GM23248 (cell line): ENCODE results near the gene CSH2. TPM values are rescaled to one million over a fixed set of nuclear protein-coding genes. Genes with fewer than 3 reads are reported as not detected.
A peak's percentile ranks its signal among the peaks of the same experiment; 100 is the strongest.

Experiments used
- DNase-seq: peaks from one replicate; pipeline ENCODE4 v3.0.0-alpha.2; 2015
- H2AFZ ChIP-seq: fragments of 200-600 bp; sonication (generic); 2 replicates; pipeline ENCODE4 v1.6.1; 2016; ENCODE audit warnings: antibody characterized with exemption
- H3F3A ChIP-seq: fragments of 200-600 bp; sonication (generic); 2 replicates; pipeline ENCODE4 v1.6.1; 2016; ENCODE audit warnings: mild to moderate bottlenecking, antibody characterized with exemption, mixed run types; ENCODE audit not compliant: insufficient read depth
- H3K27ac ChIP-seq: fragments of 200-600 bp; sonication (generic); 2 replicates; pipeline ENCODE4 v1.5.1; 2016; ENCODE audit warnings: mild to moderate bottlenecking
- H3K27me3 ChIP-seq: fragments of 200-600 bp; sonication (generic); replicated peaks from 2 replicates; pipeline ENCODE4 v1.6.1; 2016; ENCODE audit warnings: mild to moderate bottlenecking; ENCODE audit not compliant: insufficient read depth
- H3K36me3 ChIP-seq: fragments of 200-600 bp; sonication (generic); 2 replicates; pipeline ENCODE4 v1.6.1; 2016; ENCODE audit warnings: low read depth, mild to moderate bottlenecking
- H3K4me1 ChIP-seq: fragments of 200-600 bp; sonication (generic); 2 replicates; pipeline ENCODE4 v1.6.1; 2016; ENCODE audit warnings: mild to moderate bottlenecking; ENCODE audit not compliant: insufficient read depth
- H3K4me2 ChIP-seq: fragments of 200-600 bp; sonication (generic); one replicate; pipeline ENCODE4 v1.6.1; 2016; ENCODE audit warnings: mild to moderate bottlenecking; ENCODE audit not compliant: unreplicated experiment
- H3K4me3 ChIP-seq: fragments of 200-600 bp; sonication (generic); 2 replicates; pipeline ENCODE4 v1.5.1; 2016; ENCODE audit warnings: mild to moderate bottlenecking
- H3K79me2 ChIP-seq: fragments of 200-600 bp; sonication (generic); 2 replicates; pipeline ENCODE4 v1.6.1; 2016; ENCODE audit warnings: mild to moderate bottlenecking; ENCODE audit not compliant: insufficient read depth
- H3K9ac ChIP-seq: fragments of 200-600 bp; sonication (generic); 2 replicates; pipeline ENCODE4 v1.6.1; 2016; ENCODE audit warnings: mild to moderate bottlenecking
- H3K9me2 ChIP-seq: fragments of 200-600 bp; sonication (generic); 2 replicates; pipeline ENCODE4 v1.6.1; 2016; ENCODE audit warnings: mixed run types, mild to moderate bottlenecking, moderate library complexity; ENCODE audit not compliant: insufficient read depth
- H3K9me3 ChIP-seq: fragments of 200-600 bp; sonication (generic); one replicate; pipeline ENCODE4 v1.6.1; 2017; ENCODE audit warnings: low read depth
- H4K20me1 ChIP-seq: fragments of 200-600 bp; sonication (generic); 2 replicates; pipeline ENCODE4 v1.6.0; 2016; ENCODE audit not compliant: insufficient read depth
- EZH2 ChIP-seq: fragments of 200-600 bp; sonication (generic); IDR thresholded peaks from 2 replicates; pipeline ENCODE4 v1.6.1; 2018; ENCODE audit warnings: antibody characterized with exemption, mild to moderate bottlenecking; ENCODE audit not compliant: insufficient read depth, poor library complexity, severe bottlenecking
- EZH2phosphoT487 ChIP-seq: fragments of 200-600 bp; sonication (generic); IDR thresholded peaks from 2 replicates; pipeline ENCODE4 v1.6.1; 2018; ENCODE audit warnings: antibody characterized with exemption, moderate library complexity, mild to moderate bottlenecking, low read depth; ENCODE audit not compliant: insufficient read depth
- WGBS, 2 experiments: methylation state at CpG; one replicate each; pipeline ENCODE4 v1.1.6; 2015 to 2017; ENCODE audit warnings: low lambda C conversion rate in 2 of 2, low coverage in 1 of 2; ENCODE audit errors: missing lambda C conversion rate in 2 of 2; 5-methylcytosine and 5-hydroxymethylcytosine counted together
- in situ Hi-C: fragments of 300-500 bp; cut with MboI; formaldehyde crosslinking; loops from 2 replicates; pipeline ENCODE4 v1.15.0; 2020
- polyA plus RNA-seq: library from polyadenylated mRNA; unstranded; fragments of >200 nt; fragmentation: Nextera tagmentation; extraction: Ambion mirVana; gene quantifications from 2 replicates; pipeline ENCODE4 v1.2.1, GENCODE V29; 2016
- total RNA-seq: library from RNA; depleted of rRNA; stranded (reverse); fragments of >200 nt; shearing (Covaris generic); gene quantifications from 2 replicates; pipeline ENCODE4 v1.2.3, GENCODE V29; 2014

Gene CSH2
- total and polyA plus RNA-seq, 2 experiments from 2014 or later, result not detected

DNA sequence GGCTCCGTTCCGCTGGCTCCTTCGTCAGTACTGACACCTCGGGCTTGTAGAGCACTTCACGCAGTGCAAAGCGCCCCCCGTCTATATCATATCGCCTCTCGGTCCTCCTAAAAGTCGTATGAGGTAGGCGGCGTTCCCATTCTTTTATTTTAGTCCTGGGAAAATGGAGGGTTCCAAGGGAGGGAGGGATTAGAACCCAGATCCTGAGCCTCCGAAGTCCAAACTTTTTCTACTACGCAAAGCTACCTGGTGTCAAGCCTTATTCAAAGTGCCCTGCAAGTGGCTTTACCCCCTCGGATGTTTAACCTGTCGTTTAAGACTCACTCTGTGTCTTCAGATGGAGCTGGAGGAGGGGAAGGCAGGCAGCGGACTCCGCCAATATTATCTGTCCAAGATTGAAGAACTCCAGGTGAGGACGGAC, 45.7 kb downstream of the CSH2 start:
- peak overlapping the region; percentile 88 for H2AFZ ChIP-seq
- in situ Hi-C loops, result no loop called here
- H3K4me3 ChIP-seq, result peak overlapping the region; percentile 87
- H3K79me2 ChIP-seq, result peaks cover 72% of the 10 kb centered on the region
- peaks cover 15% of the 10 kb centered on the region for H3F3A ChIP-seq
- no peak for TF ChIP-seq EZH2phosphoT487
- no peak for TF ChIP-seq EZH2
- H3K27me3 ChIP-seq, result no peaks in the 10 kb centered on the region
- no peak for DNase-seq
- no peaks in the 10 kb centered on the region for H4K20me1 ChIP-seq
- peak overlapping the region; percentile 91 for H3K4me2 ChIP-seq
- H3K27ac ChIP-seq, result peak overlapping the region; percentile 90
- peaks cover 8% of the 10 kb centered on the region for H3K4me1 ChIP-seq
- no peaks in the 10 kb centered on the region for H3K9me2 ChIP-seq
- no peaks in the 10 kb centered on the region for H3K9me3 ChIP-seq
- peak overlapping the region; percentile 86 for H3K9ac ChIP-seq
- peaks cover 53% of the 10 kb centered on the region for H3K36me3 ChIP-seq
- WGBS, 2 experiments, result 1 to 3% methylated on average over 19 of the region's 19 CpGs

DNA sequence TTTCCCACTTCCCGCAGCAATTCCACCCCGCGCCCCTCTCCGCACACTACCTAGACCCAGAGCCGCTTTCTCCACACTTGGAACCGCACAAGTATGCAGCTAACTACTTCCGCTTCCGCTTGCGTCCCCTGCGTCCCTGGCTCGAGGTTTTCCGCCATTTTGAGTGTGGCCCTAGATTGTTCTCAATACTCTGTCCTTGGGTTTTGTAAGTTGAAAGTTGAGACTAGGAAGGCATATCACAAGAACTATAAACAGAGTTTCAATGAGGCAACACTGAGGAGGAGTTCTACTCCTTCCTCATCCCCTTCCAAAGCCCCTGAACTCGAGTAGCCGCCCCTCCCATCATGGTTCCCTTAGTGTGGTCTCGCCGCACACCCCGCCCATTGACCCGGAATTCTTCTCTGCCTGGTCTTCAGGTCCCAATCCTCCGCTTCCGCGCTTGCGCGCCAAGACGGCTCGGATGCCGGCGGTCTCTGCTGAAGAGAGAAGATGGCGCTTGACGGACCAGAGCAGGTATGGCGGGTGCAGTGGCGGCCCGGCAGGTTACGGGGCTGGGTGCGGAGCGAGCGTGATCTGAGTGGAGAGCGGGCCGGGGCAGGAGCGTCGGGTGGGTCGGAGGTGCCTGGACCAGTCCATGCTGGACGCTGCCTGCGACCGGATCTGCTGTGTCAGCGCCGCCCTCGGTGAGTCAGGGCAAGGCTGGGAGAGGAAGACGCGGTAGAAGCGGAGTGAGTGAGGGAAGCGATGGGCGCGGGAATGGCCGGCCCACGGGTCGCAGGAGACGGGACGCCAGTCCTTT, 46.3 kb downstream of the CSH2 start, which contains the start of the genes FTSJ3 and PSMC5:
TSS of gene FTSJ3 (minus strand) at position 662 of the 799 bp plus-strand sequence. CDS start 761 bp downstream, outside the sequence.
TSS of gene PSMC5 (plus strand) at position 430 of the 799 bp plus-strand sequence. CDS start at position 490, 60 bp downstream.
- peak within 1 kb of the TSS; percentile 88 for H2AFZ ChIP-seq
- TF ChIP-seq EZH2phosphoT487 (no peak), EZH2 (no peak)
- H3F3A ChIP-seq, result peaks cover 16% of the 10 kb centered on the region
- H3K4me2 ChIP-seq, result peak within 1 kb of the TSS; percentile 91
- peak within 1 kb of the TSS; percentile 90 for H3K27ac ChIP-seq
- no peaks in the 10 kb centered on the region for H3K9me2 ChIP-seq
- H3K9ac ChIP-seq, result peak within 1 kb of the TSS; percentile 86
- H3K79me2 ChIP-seq, result peaks cover 79% of the 10 kb centered on the region
- 1 to 2% methylated on average over 56 to 58 of the region's 58 CpGs for WGBS, 2 experiments
- no peaks in the 10 kb centered on the region for H4K20me1 ChIP-seq
- H3K36me3 ChIP-seq, result peaks cover 56% of the 10 kb centered on the region
- peak; percentile 97 for DNase-seq
- H3K4me3 ChIP-seq, result peak within 1 kb of the TSS; percentile 87
- no peaks in the 10 kb centered on the region for H3K9me3 ChIP-seq
- in situ Hi-C loops, result no loop called here
- no peaks in the 10 kb centered on the region for H3K27me3 ChIP-seq
- H3K4me1 ChIP-seq, result peaks cover 8% of the 10 kb centered on the region

DNA sequence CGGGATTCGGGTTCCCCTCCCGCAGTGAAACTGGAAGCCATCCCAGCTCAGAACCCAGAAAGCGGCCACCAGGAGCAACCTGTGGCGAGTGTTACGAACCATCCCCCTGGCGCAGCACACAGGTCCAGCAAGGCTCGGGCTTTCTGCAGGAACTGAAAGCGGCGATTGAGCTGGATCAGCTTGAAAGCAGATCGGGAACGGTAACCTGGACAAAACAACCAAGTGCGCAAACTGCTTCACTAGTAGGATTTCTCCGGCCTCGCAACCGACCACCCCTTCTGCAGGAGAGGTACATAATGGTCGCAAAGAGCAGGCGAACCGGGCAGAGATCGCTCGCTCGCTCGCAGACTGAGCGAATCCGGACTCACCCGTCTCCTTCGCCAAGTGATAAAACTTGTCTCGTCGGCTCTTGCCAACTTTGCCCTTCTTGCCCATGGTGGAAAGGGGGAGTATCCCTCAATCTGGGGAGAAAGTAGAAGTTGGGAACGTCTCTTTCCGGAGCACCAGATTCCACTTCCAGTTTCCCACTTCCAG, 46.9 kb downstream of the CSH2 start:
- Histone ChIP-seq H3K9me3 (no peaks in the 10 kb centered on the region), H3K27me3 (no peaks in the 10 kb centered on the region), H3K4me1 (peaks cover 8% of the 10 kb centered on the region), H3F3A (peaks cover 14% of the 10 kb centered on the region), H3K9ac (peak overlapping the region; percentile 86), H3K27ac (peak overlapping the region; percentile 90), H2AFZ (peak overlapping the region; percentile 88), H3K79me2 (peaks cover 85% of the 10 kb centered on the region), H3K4me2 (peak overlapping the region; percentile 91), H3K4me3 (peak overlapping the region; percentile 87), H3K9me2 (no peaks in the 10 kb centered on the region), H3K36me3 (peaks cover 61% of the 10 kb centered on the region), H4K20me1 (no peaks in the 10 kb centered on the region)
- TF ChIP-seq EZH2phosphoT487 (no peak), EZH2 (no peak)
- WGBS, 2 experiments, result 1% methylated on average over 31 of the region's 31 CpGs
- DNase-seq, result peak; percentile 76
- in situ Hi-C loops, result no loop called here

- 91 to 93% methylated on average over 9 of the region's 9 CpGs for WGBS, 2 experiments
- Histone ChIP-seq H2AFZ (no peak overlapping the region), H3K9me3 (no peaks in the 10 kb centered on the region), H3K36me3 (peaks cover 69% of the 10 kb centered on the region), H3K9ac (no peak overlapping the region), H3K4me2 (no peak overlapping the region), H3K79me2 (peaks cover 84% of the 10 kb centered on the region), H3K4me1 (peaks cover 8% of the 10 kb centered on the region), H3F3A (peaks cover 29% of the 10 kb centered on the region), H3K9me2 (no peaks in the 10 kb centered on the region), H4K20me1 (no peaks in the 10 kb centered on the region), H3K27me3 (no peaks in the 10 kb centered on the region), H3K4me3 (no peak overlapping the region), H3K27ac (no peak overlapping the region)
- no peak for DNase-seq
- TF ChIP-seq EZH2 (no peak), EZH2phosphoT487 (no peak)
- in situ Hi-C loops, result no loop called here
These were observed 49.1 kb downstream of the CSH2 start for GRCh38 chr17:63824362-63824761.
